Measurements from ENCODE around the gene ULK3.

GRCh38 chr15:74836846-74837245, 6.1 kb downstream of the ULK3 start:
- TF ChIP-seq, protein P1, sequence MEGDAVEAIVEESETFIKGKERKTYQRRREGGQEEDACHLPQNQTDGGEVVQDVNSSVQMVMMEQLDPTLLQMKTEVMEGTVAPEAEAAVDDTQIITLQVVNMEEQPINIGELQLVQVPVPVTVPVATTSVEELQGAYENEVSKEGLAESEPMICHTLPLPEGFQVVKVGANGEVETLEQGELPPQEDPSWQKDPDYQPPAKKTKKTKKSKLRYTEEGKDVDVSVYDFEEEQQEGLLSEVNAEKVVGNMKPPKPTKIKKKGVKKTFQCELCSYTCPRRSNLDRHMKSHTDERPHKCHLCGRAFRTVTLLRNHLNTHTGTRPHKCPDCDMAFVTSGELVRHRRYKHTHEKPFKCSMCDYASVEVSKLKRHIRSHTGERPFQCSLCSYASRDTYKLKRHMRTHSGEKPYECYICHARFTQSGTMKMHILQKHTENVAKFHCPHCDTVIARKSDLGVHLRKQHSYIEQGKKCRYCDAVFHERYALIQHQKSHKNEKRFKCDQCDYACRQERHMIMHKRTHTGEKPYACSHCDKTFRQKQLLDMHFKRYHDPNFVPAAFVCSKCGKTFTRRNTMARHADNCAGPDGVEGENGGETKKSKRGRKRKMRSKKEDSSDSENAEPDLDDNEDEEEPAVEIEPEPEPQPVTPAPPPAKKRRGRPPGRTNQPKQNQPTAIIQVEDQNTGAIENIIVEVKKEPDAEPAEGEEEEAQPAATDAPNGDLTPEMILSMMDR (IDR thresholded peaks at IDR 0.05; ENCODE audit: insufficient read depth, low read length): no peak
- TF ChIP-seq POLR2AphosphoS5 (IDR thresholded peaks at IDR 0.05; ENCODE audit: low read depth) (no peak), REST (IDR thresholded peaks at IDR 0.05; ENCODE audit: insufficient replicate concordance, low read depth) (no peak), GABPA (IDR thresholded peaks at IDR 0.05; ENCODE audit: low read depth) (no peak)
